Panc1 (cell line): ENCODE measurements around the gene P2RY11. TPM values are rescaled to one million over a fixed set of nuclear protein-coding genes. Genes with fewer than 3 reads are reported as not detected.

Experiments
- ATAC-seq: fragments of 200-7000 bp; cut with Tn5 transposase; 2 replicates; pipeline ENCODE4 v1.9.1; 2020; ENCODE audit warnings: mild to moderate bottlenecking, moderate library complexity
- BruUV-seq: library from RNA; stranded (reverse); fragments of 400-500 nt; replicated peaks from 2 replicates; lab custom pipeline; 2021; lab: Mats Ljungman, UMichigan
- CTCF ChIA-PET: fragments of 300-600 bp; sonication (Branson Sonifier 250); formaldehyde crosslinking; loops from one replicate; lab custom pipeline; 2022; ENCODE audit warnings: antibody characterized with exemption; lab: Charles Lee
- POLR2A ChIA-PET: fragments of 300-600 bp; sonication (Branson Sonifier 250); formaldehyde crosslinking; loops from one replicate; lab custom pipeline; 2022; ENCODE audit warnings: antibody characterized with exemption; lab: Charles Lee
- DNase-seq: peaks from one replicate; pipeline ENCODE4 v3.0.0-alpha.2; 2010; ENCODE audit warnings: low read depth, low spot score
- H3K27ac ChIP-seq: 2 replicates; pipeline ENCODE4 v1.5.1; 2011; ENCODE audit warnings: mild to moderate bottlenecking, low read length, inconsistent platforms
- H3K27me3 ChIP-seq: fragments of 200-500 bp; sonication (Bioruptor generic); 2 replicates; pipeline ENCODE4 v1.6.0; 2014; ENCODE audit warnings: low read length, inconsistent platforms; ENCODE audit not compliant: control insufficient read depth, insufficient read depth
- H3K36me3 ChIP-seq: fragments of 200-500 bp; sonication (Bioruptor generic); 2 replicates; pipeline ENCODE4 v1.5.1; 2014; ENCODE audit warnings: inconsistent platforms, mild to moderate bottlenecking, low read length, moderate library complexity; ENCODE audit not compliant: control insufficient read depth, insufficient read depth
- H3K4me1 ChIP-seq: 2 replicates; pipeline ENCODE4 v1.5.1; 2011; ENCODE audit warnings: inconsistent platforms, mild to moderate bottlenecking, low read length, moderate library complexity; ENCODE audit not compliant: control insufficient read depth, insufficient read depth
- H3K4me3 ChIP-seq, 2 experiments: 2 replicates each; pipeline ENCODE4 v1.5.1; 2011 to 2012; ENCODE audit warnings: low read depth in 2 of 2, low read length in 2 of 2, mild to moderate bottlenecking in 2 of 2, inconsistent platforms in 1 of 2, moderate library complexity in 1 of 2
- H3K9me3 ChIP-seq: fragments of 200-500 bp; sonication (Bioruptor generic); 2 replicates; pipeline ENCODE4 v1.5.1; 2014; ENCODE audit warnings: low read depth, mild to moderate bottlenecking, inconsistent platforms, low read length, moderate library complexity; ENCODE audit not compliant: control insufficient read depth, insufficient read depth
- CTCF ChIP-seq: fragments of 450-650 bp; IDR thresholded peaks from 2 replicates; pipeline ENCODE4 v1.5.1; 2017; ENCODE audit warnings: mild to moderate bottlenecking
- POLR2AphosphoS5 ChIP-seq: IDR thresholded peaks from 2 replicates; pipeline ENCODE4 v1.6.1; 2012; ENCODE audit warnings: mild to moderate bottlenecking, low read depth, low read length, moderate library complexity
- SIN3A ChIP-seq: IDR thresholded peaks from 2 replicates; pipeline ENCODE4 v1.6.1; 2012; ENCODE audit warnings: low read depth, mild to moderate bottlenecking, low read length, moderate library complexity, borderline replicate concordance; ENCODE audit not compliant: insufficient read depth
- TCF7L2 ChIP-seq: IDR thresholded peaks from 2 replicates; pipeline ENCODE4 v1.6.1; 2011; ENCODE audit warnings: mild to moderate bottlenecking, low read depth, low read length, inconsistent platforms
- in situ Hi-C: cut with HindIII; loops from 2 replicates; pipeline ENCODE4 v1.10.0; 2016; ENCODE audit warnings: low sequenced_read_pairs, low pct_unique_long_range_greater_than_20kb
- intact Hi-C: fragments of 100-400 bp; cut with micrococcal nuclease; formaldehyde crosslinking; loops from one replicate; pipeline ENCODE4 v1.10.0; 2022; ENCODE audit not compliant: unreplicated experiment
- total RNA-seq: library from RNA; stranded (reverse); gene quantifications from one replicate; pipeline ENCODE4 v1.2.1, GENCODE V29; 2021; ENCODE audit not compliant: unreplicated experiment
- TF ChIP-seq, protein P1 (sequence below), 2 experiments: IDR thresholded peaks; 2 replicates each; pipeline ENCODE4 v1.6.1; 2011 to 2012; ENCODE audit warnings: low read depth in 2 of 2, control low read depth in 1 of 2, low read length in 1 of 2, mild to moderate bottlenecking in 1 of 2, moderate library complexity in 1 of 2; ENCODE audit not compliant: insufficient read depth in 1 of 2

P2RY11 gene
- total RNA-seq, 1 experiment from 2014 or later = 12.5 TPM

DNA sequence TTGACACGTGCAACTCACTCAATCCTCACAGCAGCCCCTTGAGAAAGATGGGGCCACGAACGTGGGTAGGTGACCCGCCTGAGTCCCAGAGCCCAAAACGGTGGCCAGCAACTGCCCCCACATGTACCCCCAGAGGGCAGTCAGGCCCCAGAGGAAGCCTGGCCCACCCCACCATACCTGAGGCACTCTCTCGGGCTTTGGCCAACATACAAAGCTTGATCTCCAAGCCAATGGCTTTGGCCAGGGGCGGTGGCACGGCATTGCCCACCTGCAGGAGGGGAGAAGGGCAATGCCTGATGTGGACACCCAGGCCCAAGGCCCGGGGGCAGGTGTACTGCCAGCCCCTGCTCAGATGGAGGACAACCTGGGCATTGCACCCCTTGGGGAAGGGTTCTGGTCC, 22.5 kb downstream of the P2RY11 start:
- Histone ChIP-seq H3K4me1 (no peaks in the 10 kb centered on the region), H3K27me3 (no peaks in the 10 kb centered on the region), H3K27ac (no peak overlapping the region), H3K36me3 (peaks cover 6% of the 10 kb centered on the region; the same call in 1 of the 2 replicates), H3K9me3 (no peaks in the 10 kb centered on the region), H3K4me3 (no peak overlapping the region)
- ChIA-PET POLR2A (no interaction called here), CTCF (no interaction called here)
- no peak for DNase-seq
- intact Hi-C loops (no loop called here), in situ Hi-C loops (no loop called here)
- no peak for TF ChIP-seq CTCF
- BruUV-seq = no TSS peak
- ATAC-seq = no peak

DNA sequence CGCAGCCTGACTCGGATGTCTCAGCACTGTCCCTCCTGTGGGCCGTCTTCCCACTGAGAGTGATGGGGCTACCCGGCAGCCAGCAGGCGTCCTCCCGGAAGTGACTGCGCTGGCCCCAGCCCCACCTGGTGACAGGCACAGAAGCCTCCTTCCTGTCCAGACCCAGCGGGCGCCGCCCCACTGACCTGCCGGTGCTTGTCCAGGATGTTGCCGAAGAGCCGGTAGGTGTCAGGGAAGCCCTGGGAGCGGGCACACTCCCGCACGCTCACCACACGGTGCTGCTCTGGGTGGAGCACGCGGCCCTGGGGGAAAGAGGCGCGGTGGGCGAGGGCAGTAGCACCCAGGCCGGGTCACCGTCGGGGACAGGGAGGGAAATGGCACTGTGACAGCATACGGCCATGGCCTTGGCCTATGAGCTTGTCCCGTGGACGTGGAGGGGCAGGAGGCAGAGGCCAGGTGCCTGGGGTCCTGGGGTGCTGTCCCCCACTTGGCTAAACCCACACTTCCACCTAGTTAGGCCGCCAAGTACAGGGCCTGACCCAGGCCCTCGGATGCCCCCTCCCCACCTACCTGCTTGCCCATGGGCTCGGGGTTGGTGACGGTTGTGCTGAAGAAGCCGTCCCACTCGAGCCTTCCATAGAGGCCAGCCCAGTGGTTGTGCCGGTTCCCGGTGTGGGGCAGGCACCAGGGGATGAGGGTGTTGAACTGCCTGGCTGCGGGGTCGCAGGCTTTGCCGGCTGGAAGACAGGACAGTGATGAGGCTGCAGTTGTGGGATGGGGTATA, 24.2 kb downstream of the P2RY11 start:
- BruUV-seq = no TSS peak
- H3K4me3 ChIP-seq = no peak overlapping the region
- no peak overlapping the region for H3K27ac ChIP-seq
- no peaks in the 10 kb centered on the region for H3K9me3 ChIP-seq
- no peaks in the 10 kb centered on the region for H3K27me3 ChIP-seq
- no peaks in the 10 kb centered on the region for H3K4me1 ChIP-seq
- in situ Hi-C loops (no loop called here), intact Hi-C loops (no loop called here)
- ChIA-PET POLR2A (interaction anchor here (0.6 kb wide), 2 partner anchors 26 to 84 kb away, joined by 3 to 7 read pairs; no protein-coding TSS in a partner anchor), CTCF (interaction anchor here (0.7 kb wide), 1 partner anchor 80 kb away, joined by 3 read pairs; no protein-coding TSS in a partner anchor)
- no peak for ATAC-seq
- peaks cover 6% of the 10 kb centered on the region for H3K36me3 ChIP-seq
- no peak for DNase-seq
- TF ChIP-seq, protein P1, sequence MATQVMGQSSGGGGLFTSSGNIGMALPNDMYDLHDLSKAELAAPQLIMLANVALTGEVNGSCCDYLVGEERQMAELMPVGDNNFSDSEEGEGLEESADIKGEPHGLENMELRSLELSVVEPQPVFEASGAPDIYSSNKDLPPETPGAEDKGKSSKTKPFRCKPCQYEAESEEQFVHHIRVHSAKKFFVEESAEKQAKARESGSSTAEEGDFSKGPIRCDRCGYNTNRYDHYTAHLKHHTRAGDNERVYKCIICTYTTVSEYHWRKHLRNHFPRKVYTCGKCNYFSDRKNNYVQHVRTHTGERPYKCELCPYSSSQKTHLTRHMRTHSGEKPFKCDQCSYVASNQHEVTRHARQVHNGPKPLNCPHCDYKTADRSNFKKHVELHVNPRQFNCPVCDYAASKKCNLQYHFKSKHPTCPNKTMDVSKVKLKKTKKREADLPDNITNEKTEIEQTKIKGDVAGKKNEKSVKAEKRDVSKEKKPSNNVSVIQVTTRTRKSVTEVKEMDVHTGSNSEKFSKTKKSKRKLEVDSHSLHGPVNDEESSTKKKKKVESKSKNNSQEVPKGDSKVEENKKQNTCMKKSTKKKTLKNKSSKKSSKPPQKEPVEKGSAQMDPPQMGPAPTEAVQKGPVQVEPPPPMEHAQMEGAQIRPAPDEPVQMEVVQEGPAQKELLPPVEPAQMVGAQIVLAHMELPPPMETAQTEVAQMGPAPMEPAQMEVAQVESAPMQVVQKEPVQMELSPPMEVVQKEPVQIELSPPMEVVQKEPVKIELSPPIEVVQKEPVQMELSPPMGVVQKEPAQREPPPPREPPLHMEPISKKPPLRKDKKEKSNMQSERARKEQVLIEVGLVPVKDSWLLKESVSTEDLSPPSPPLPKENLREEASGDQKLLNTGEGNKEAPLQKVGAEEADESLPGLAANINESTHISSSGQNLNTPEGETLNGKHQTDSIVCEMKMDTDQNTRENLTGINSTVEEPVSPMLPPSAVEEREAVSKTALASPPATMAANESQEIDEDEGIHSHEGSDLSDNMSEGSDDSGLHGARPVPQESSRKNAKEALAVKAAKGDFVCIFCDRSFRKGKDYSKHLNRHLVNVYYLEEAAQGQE (IDR thresholded peaks at IDR 0.05; ENCODE audit: insufficient read depth in 1 of 2, low read depth in 2 of 2, low read length in 1 of 2) = no peak
- TF ChIP-seq TCF7L2 (no peak), SIN3A (no peak), POLR2AphosphoS5 (no peak), CTCF (no peak)
